K562 (cell line): ENCODE results near the gene SS18L1. TPM values are rescaled to one million over a fixed set of nuclear protein-coding genes. Genes with fewer than 3 reads are reported as not detected.

Experiments
- ATAC-seq: fragments of 200-7000 bp; cut with Tn5 transposase; 3 replicates; pipeline ENCODE4 v1.9.1; 2020; ENCODE audit warnings: moderate library complexity
- BruUV-seq: library from RNA; stranded (reverse); fragments of 400-500 nt; replicated peaks from 2 replicates; lab custom pipeline; 2021; lab: Mats Ljungman, UMichigan
- CTCF ChIA-PET: fragments of 300-600 bp; formaldehyde crosslinking; extraction: SDS; loops from one replicate; lab custom pipeline; 2021; ENCODE audit warnings: low intra/inter-chr PET ratio; lab: Yijun Ruan, JAX
- POLR2A ChIA-PET: fragments of 300-600, 350-650 bp; sonication (Branson Sonifier 250); formaldehyde crosslinking; extraction: SDS; loops from one replicate; lab custom pipeline; 2021; ENCODE audit warnings: antibody characterized with exemption, inconsistent platforms; lab: Yijun Ruan, JAX
- DNase-seq, 4 experiments: peaks; one replicate each; pipeline versions ENCODE4 v3.0.0 to v3.0.0-alpha.2; 2011 to 2018; ENCODE audit warnings: low spot score in 3 of 4, mixed read lengths in 3 of 4; ENCODE audit errors: extremely low read depth in 1 of 4
- FAIRE-seq: peaks from 2 replicates; lab custom pipeline; 2011; peaks lifted over from hg19 to GRCh38; lab: Jason Lieb, UNC
- H2AFZ ChIP-seq: 2 replicates; pipeline ENCODE4 v1.6.0; 2011; ENCODE audit warnings: low read depth, low read length, control low read depth, inconsistent platforms
- H3K27ac ChIP-seq: fragments of 200-600 bp; 3 replicates; pipeline ENCODE4 v1.8.0; 2011; ENCODE audit warnings: low read depth, mild to moderate bottlenecking, control low read depth, inconsistent platforms, low read length, moderate library complexity, mixed read lengths; ENCODE audit errors: extremely low read depth
- H3K27me3 ChIP-seq, 2 experiments: fragments of 300-600 bp in 1 of 2; 2 replicates in 1 of 2; 3 replicates in 1 of 2; pipeline versions ENCODE4 v1.6.0 to v1.8.0; 2011; ENCODE audit warnings: inconsistent platforms in 2 of 2, low read length in 2 of 2, mild to moderate bottlenecking in 1 of 2, mixed read lengths in 1 of 2, moderate library complexity in 1 of 2; ENCODE audit not compliant: control insufficient read depth in 2 of 2, insufficient read depth in 2 of 2
- H3K36me3 ChIP-seq: fragments of 300-600 bp; 3 replicates; pipeline ENCODE4 v1.8.0; 2011; ENCODE audit warnings: mild to moderate bottlenecking, low read length, inconsistent platforms; ENCODE audit not compliant: control insufficient read depth, insufficient read depth
- H3K4me1 ChIP-seq, 2 experiments: fragments of 200-600 bp in 1 of 2; replicated peaks in 1 of 2; 2 replicates in 1 of 2; 3 replicates in 1 of 2; pipeline versions ENCODE4 v1.5.1 to v1.8.0; 2011; ENCODE audit warnings: inconsistent platforms in 2 of 2, low read length in 2 of 2, mild to moderate bottlenecking in 1 of 2, mixed read lengths in 1 of 2, moderate library complexity in 1 of 2; ENCODE audit not compliant: control insufficient read depth in 2 of 2, insufficient read depth in 2 of 2
- H3K4me2 ChIP-seq: 2 replicates; pipeline ENCODE4 v1.6.1; 2011; ENCODE audit warnings: low read length, control low read depth, inconsistent platforms, mixed read lengths; ENCODE audit not compliant: insufficient read depth
- H3K4me3 ChIP-seq: fragments of 200-600 bp; sonication (generic), shearing (Covaris generic); 2 replicates; pipeline ENCODE4 v1.5.1; 2016; ENCODE audit warnings: control low read depth, inconsistent platforms
- H3K79me2 ChIP-seq: fragments of 200-600 bp; 3 replicates; pipeline ENCODE4 v1.8.0; 2011; ENCODE audit warnings: low read length, inconsistent platforms; ENCODE audit not compliant: control insufficient read depth, insufficient read depth
- H3K9ac ChIP-seq, 2 experiments: 2 replicates each; pipeline versions ENCODE4 v1.6.0 to v1.6.1; 2011; ENCODE audit warnings: low read depth in 2 of 2, low read length in 2 of 2, control low read depth in 1 of 2, inconsistent platforms in 1 of 2, mild to moderate bottlenecking in 1 of 2, mixed read lengths in 1 of 2; ENCODE audit not compliant: insufficient read depth in 1 of 2
- H3K9me1 ChIP-seq: one replicate; pipeline ENCODE4 v1.6.0; 2011; ENCODE audit warnings: inconsistent platforms, mild to moderate bottlenecking, low read length, moderate library complexity; ENCODE audit not compliant: control insufficient read depth, insufficient read depth
- H3K9me3 ChIP-seq: replicated peaks from 2 replicates; pipeline ENCODE4 v1.5.1; 2011; ENCODE audit warnings: low read depth, low read length, inconsistent platforms; ENCODE audit not compliant: control insufficient read depth, insufficient read depth
- H4K20me1 ChIP-seq: replicated peaks from 2 replicates; pipeline ENCODE4 v1.6.1; 2011; ENCODE audit warnings: low read length, inconsistent platforms, mixed read lengths; ENCODE audit not compliant: control insufficient read depth, insufficient read depth
- CBFA2T2 ChIP-seq: fragments of 450-650 bp; conservative IDR thresholded peaks from 2 replicates; pipeline ENCODE4 v1.6.1; 2017; ENCODE audit warnings: mild to moderate bottlenecking
- CHD1 ChIP-seq: fragments of 200-600 bp; sonication (generic); IDR thresholded peaks from one replicate; pipeline ENCODE4 v1.6.1; 2012; ENCODE audit warnings: mild to moderate bottlenecking, moderate library complexity, low read length, inconsistent platforms
- COPS2 ChIP-seq: fragments of 450-650 bp; conservative IDR thresholded peaks from 2 replicates; pipeline ENCODE4 v1.6.1; 2016; ENCODE audit warnings: mild to moderate bottlenecking, moderate library complexity
- HMGN3 ChIP-seq: IDR thresholded peaks from 2 replicates; pipeline ENCODE4 v1.6.1; 2011; ENCODE audit warnings: borderline replicate concordance, low read depth, mild to moderate bottlenecking, mixed read lengths, low read length; ENCODE audit not compliant: insufficient read length; ENCODE audit errors: extremely low read depth
- MAZ ChIP-seq, 2 experiments: fragments of 450-650 bp in 1 of 2; sonication (generic) in 1 of 2; formaldehyde crosslinking; IDR thresholded peaks in 1 of 2; conservative IDR thresholded peaks in 1 of 2; 2 replicates each; pipeline versions ENCODE4 v1.4.0 to v1.5.0; 2020; ENCODE audit warnings: mild to moderate bottlenecking in 1 of 2, missing genetic modification reagents in 1 of 2
- NELFE ChIP-seq: IDR thresholded peaks from 2 replicates; pipeline ENCODE4 v1.6.1; 2011; ENCODE audit warnings: mild to moderate bottlenecking; ENCODE audit not compliant: insufficient read depth, insufficient read length
- RBM22 ChIP-seq: fragments of 200-400 bp; formaldehyde crosslinking; IDR thresholded peaks from 2 replicates; pipeline ENCODE4 v1.6.1; 2018; ENCODE audit warnings: low read length, low read depth; ENCODE audit not compliant: poor library complexity, severe bottlenecking
- SRSF7 ChIP-seq: fragments of 200-400 bp; formaldehyde crosslinking; optimal IDR thresholded peaks from 2 replicates; pipeline ENCODE3; 2017; ENCODE audit warnings: mild to moderate bottlenecking, low read depth, low read length
- USF2 ChIP-seq: sonication (generic); formaldehyde crosslinking; IDR thresholded peaks from 2 replicates; pipeline ENCODE4 v1.5.0; 2020; ENCODE audit warnings: missing genetic modification reagents
- WGBS: fragments of 100-300 bp; shearing (Covaris generic); methylation state at CpG from one replicate; pipeline ENCODE4 v1.1.6; 2016; ENCODE audit warnings: low coverage, mixed read lengths; ENCODE audit not compliant: insufficient coverage; ENCODE audit errors: missing lambda C conversion rate; 5-methylcytosine and 5-hydroxymethylcytosine counted together
- in situ Hi-C: fragments of 300-500 bp; cut with MboI; formaldehyde crosslinking; loops from 4 replicates; pipeline ENCODE4 v1.15.0; 2018; ENCODE audit warnings: inconsistent platforms, mixed read lengths
- intact Hi-C: fragments of 100-400 bp; cut with micrococcal nuclease; formaldehyde crosslinking; loops from 2 replicates; pipeline ENCODE4 v1.14.2; 2022
- polyA plus RNA-seq, 8 experiments: library from polyadenylated mRNA; depleted of rRNA in 4 of 8; stranded (reverse) in 5 of 8; unstranded in 3 of 8; fragments of >200 nt; fragmentation: Nextera tagmentation in 2 of 8; fragmentation: Illumina TruSeq in 1 of 8; extraction: Ambion mirVana in 2 of 8; extraction: Trizol in 1 of 8; gene quantifications; 2 replicates each; pipeline versions ENCODE4 v1.2.1 to v1.2.3, GENCODE V29; 2011 to 2014; ENCODE audit warnings: inconsistent platforms in 1 of 8, missing spikeins in 1 of 8
- total RNA-seq, 7 experiments: library from RNA; depleted of rRNA in 6 of 7; stranded (reverse); fragments of >200 nt in 6 of 7; fragmentation: Illumina TruSeq in 2 of 7; extraction: Trizol in 2 of 7; gene quantifications; 2 replicates each; pipeline versions ENCODE4 v1.2.1 to v1.2.3, GENCODE V29; 2011 to 2021; ENCODE audit warnings: low replicate concordance in 1 of 7
- TF ChIP-seq, protein P1 (sequence below), 2 experiments: IDR thresholded peaks; 2 replicates each; pipeline ENCODE4 v1.6.1; 2011; ENCODE audit warnings: borderline replicate concordance in 1 of 2, control low read depth in 1 of 2, low read depth in 1 of 2, low read length in 1 of 2, mild to moderate bottlenecking in 1 of 2, mixed read lengths in 1 of 2, moderate library complexity in 1 of 2; ENCODE audit not compliant: insufficient read depth in 1 of 2, insufficient read length in 1 of 2, poor library complexity in 1 of 2, severe bottlenecking in 1 of 2; ENCODE audit errors: extremely low read depth in 1 of 2
- TF ChIP-seq, protein P2 (sequence below), 2 experiments: fragments of 450-650 bp; conservative IDR thresholded peaks; 2 replicates each; pipeline ENCODE4 v1.6.1; 2017; ENCODE audit warnings: mild to moderate bottlenecking in 2 of 2, moderate library complexity in 2 of 2

Gene SS18L1
- total and polyA plus RNA-seq, 9 of the 15 experiments (the other 6 are each of a cell fraction or from before 2014, with no cell fraction given) = 2.7 to 28.3 (median 15.1) TPM

- TF ChIP-seq CBFA2T2 (no peak), COPS2 (no peak)
- TF ChIP-seq, all 486 proteins: peak for 12
Measured at GRCh38 chr20:62141397-62142251, 1.9 kb upstream of the SS18L1 start (continued).

- BruUV-seq = no TSS peak
- H3K36me3 ChIP-seq = peaks cover 72% of the 10 kb centered on the region
- no peaks in the 10 kb centered on the region for H3K9me3 ChIP-seq
- H3K4me3 ChIP-seq = peak overlapping the region; percentile 89
- H3K4me1 ChIP-seq = peaks cover 33 to 49% of the 10 kb centered on the region in 2 experiments; a peak in 4 of 5 replicates
- intact Hi-C loops = loop anchor here (5.0 to 10.0 kb wide), 4 partner anchors 75 to 242 kb away; partner anchors contain the start of genes RPS21 and TAF4
- ATAC-seq (peak; percentile 30; the same call in 2 of the 3 replicates), FAIRE-seq (no peak), DNase-seq (peak in 2 of 4 experiments; percentile 29 to 40)
- POLR2A ChIA-PET = interaction anchor here (0.6 to 2.3 kb wide), 9 partner anchors 8 to 123 kb away, joined by 3 to 10 read pairs (median 4); partner anchors contain the start of gene LSM14B
- H3K9ac ChIP-seq = peak overlapping the region; percentile 90 to 97
- H3K27me3 ChIP-seq = no peaks in the 10 kb centered on the region
- peak overlapping the region; percentile 91 for H3K27ac ChIP-seq
- CTCF ChIA-PET = no interaction called here
- peak overlapping the region; percentile 53; the same call in 1 of the 2 replicates for H2AFZ ChIP-seq
- peaks cover 82% of the 10 kb centered on the region for H3K79me2 ChIP-seq
- H4K20me1 ChIP-seq = peaks cover 48% of the 10 kb centered on the region
- no peaks in the 10 kb centered on the region for H3K9me1 ChIP-seq
- H3K4me2 ChIP-seq = peak overlapping the region; percentile 80
- in situ Hi-C loops = no loop called here
- WGBS = 1% methylated on average over 43 of the region's 71 CpGs
- TF ChIP-seq, protein P1, sequence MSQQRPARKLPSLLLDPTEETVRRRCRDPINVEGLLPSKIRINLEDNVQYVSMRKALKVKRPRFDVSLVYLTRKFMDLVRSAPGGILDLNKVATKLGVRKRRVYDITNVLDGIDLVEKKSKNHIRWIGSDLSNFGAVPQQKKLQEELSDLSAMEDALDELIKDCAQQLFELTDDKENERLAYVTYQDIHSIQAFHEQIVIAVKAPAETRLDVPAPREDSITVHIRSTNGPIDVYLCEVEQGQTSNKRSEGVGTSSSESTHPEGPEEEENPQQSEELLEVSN (IDR thresholded peaks at IDR 0.05; ENCODE audit: borderline replicate concordance in 1 of 2, extremely low read depth in 1 of 2, insufficient read depth in 1 of 2, insufficient read length in 1 of 2, low read depth in 1 of 2, low read length in 1 of 2, poor library complexity in 1 of 2, severe bottlenecking in 1 of 2) = peak in 1 of 2 experiments; percentile 28
- TF ChIP-seq MAZ (CRISPR knock-in tag; conservative IDR thresholded peaks at IDR 0.05 in 1 of 2, IDR thresholded peaks at IDR 0.05 in 1 of 2) = peak in 1 of 2 experiments; percentile 23; a peak in 1 of 4 replicates
- TF ChIP-seq RBM22 = peak; percentile 23
- TF ChIP-seq HMGN3 = peak; percentile 24
- TF ChIP-seq SRSF7 = no peak
- TF ChIP-seq, protein P2, sequence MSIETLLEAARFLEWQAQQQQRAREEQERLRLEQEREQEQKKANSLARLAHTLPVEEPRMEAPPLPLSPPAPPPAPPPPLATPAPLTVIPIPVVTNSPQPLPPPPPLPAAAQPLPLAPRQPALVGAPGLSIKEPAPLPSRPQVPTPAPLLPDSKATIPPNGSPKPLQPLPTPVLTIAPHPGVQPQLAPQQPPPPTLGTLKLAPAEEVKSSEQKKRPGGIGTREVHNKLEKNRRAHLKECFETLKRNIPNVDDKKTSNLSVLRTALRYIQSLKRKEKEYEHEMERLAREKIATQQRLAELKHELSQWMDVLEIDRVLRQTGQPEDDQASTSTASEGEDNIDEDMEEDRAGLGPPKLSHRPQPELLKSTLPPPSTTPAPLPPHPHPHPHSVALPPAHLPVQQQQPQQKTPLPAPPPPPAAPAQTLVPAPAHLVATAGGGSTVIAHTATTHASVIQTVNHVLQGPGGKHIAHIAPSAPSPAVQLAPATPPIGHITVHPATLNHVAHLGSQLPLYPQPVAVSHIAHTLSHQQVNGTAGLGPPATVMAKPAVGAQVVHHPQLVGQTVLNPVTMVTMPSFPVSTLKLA (conservative IDR thresholded peaks at IDR 0.05) = 0 out of 4 replicates have a peak, but pooled peaks of 1 of the 2 experiments have one; percentile 14
- TF ChIP-seq NELFE = no peak
- peak; percentile 87 for TF ChIP-seq CHD1
- TF ChIP-seq USF2 (CRISPR knock-in tag) = no peak
Measured at GRCh38 chr20:62142252-62143080, 1.1 kb upstream of the SS18L1 start.
